ENCODE measurements around the gene HAND1. TPM values are rescaled to one million over a fixed set of nuclear protein-coding genes. Genes with fewer than 3 reads are reported as not detected.
A peak's percentile ranks its signal among the peaks of the same experiment; 100 is the strongest.

The HAND1 gene
- total RNA-seq, 1 donor from 2014 or later: not detected

GRCh38 chr5:154470947-154471870 is 6.8 kb downstream of the HAND1 start:
- Histone ChIP-seq H3K27me3 (ENCODE audit: control insufficient read depth, insufficient read depth, low read length) (peaks cover 64% of the 10 kb centered on the region), H3K4me3 (ENCODE audit: low read depth, low read length) (no peak overlapping the region), H3K36me3 (ENCODE audit: control insufficient read depth, insufficient read depth, low read length) (no peaks in the 10 kb centered on the region)
- no peak for DNase-seq (ENCODE audit: low read depth)
- no peak for TF ChIP-seq CTCF (IDR thresholded peaks at IDR 0.05; ENCODE audit: insufficient read depth, low read length, poor library complexity, severe bottlenecking)

DNA sequence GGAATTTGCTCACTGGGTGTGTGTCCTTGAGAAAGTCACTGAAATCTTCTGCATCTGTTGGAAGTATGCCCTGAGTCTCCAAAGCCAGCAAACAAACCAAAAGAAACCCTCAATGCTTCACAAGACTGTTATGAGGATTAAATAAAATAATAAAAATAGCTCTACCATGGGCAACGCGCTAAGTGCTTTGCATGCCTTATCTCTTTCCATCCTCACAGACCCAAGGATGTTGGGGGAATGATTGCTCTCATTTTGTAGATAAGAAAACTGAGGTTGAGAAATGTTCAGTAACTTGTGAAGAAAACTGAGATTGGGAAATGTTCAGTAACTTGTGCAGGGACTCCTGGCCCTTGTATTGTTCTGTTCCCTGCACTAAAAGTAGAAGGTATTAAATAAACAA is 7.9 kb downstream of the HAND1 start:
- Histone ChIP-seq H3K4me3 (ENCODE audit: low read depth, low read length) (no peak overlapping the region), H3K36me3 (ENCODE audit: control insufficient read depth, insufficient read depth, low read length) (no peaks in the 10 kb centered on the region), H3K27me3 (ENCODE audit: control insufficient read depth, insufficient read depth, low read length) (peaks cover 53% of the 10 kb centered on the region)
- no peak for DNase-seq (ENCODE audit: low read depth)
- no peak for TF ChIP-seq CTCF (IDR thresholded peaks at IDR 0.05; ENCODE audit: insufficient read depth, low read length, poor library complexity, severe bottlenecking)

DNA sequence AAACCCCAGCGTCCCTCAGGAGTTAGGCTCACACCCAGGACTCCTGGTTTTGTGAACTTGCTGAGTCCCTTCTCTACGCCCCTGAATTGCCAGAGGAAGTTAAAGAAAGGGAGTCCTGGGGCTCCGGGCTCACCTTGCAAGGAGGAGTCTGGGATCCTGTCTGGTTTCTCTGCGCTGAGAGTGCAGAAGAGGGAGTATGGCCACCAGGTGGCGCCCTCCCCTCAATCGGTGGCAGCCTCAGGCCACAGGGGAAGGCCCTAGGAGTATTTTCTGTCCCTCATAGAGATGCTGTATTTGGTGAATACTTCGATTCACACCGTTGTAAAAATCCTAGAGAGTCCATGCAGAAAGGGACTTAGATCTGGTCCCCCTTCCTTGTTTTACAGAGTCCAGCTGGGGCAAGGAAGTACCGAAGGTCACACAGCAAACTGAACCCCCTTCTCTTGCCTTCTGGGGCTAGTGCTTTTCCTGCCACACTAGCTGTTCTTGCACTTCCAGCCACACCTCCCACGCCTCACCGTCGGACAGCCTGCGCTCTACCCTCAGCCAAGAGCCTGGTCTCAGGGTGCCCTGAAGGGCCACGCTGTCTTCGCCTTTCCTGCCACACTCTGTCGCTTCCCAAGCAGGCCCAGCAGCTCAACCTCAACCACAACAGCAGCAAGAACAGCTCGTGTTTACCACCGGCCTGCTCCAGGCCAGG is 10.2 kb downstream of the HAND1 start:
- H3K27me3 ChIP-seq (ENCODE audit: control insufficient read depth, insufficient read depth, low read length): peaks cover 30% of the 10 kb centered on the region
- TF ChIP-seq CTCF (IDR thresholded peaks at IDR 0.05; ENCODE audit: insufficient read depth, low read length, poor library complexity, severe bottlenecking): peak; percentile 95
- no peak overlapping the region for H3K4me3 ChIP-seq (ENCODE audit: low read depth, low read length)
- H3K36me3 ChIP-seq (ENCODE audit: control insufficient read depth, insufficient read depth, low read length): no peaks in the 10 kb centered on the region
- DNase-seq (ENCODE audit: low read depth): no peak

- Histone ChIP-seq H3K4me3 (ENCODE audit: low read depth, low read length) (no peak overlapping the region), H3K27me3 (ENCODE audit: control insufficient read depth, insufficient read depth, low read length) (peaks cover 22% of the 10 kb centered on the region), H3K36me3 (ENCODE audit: control insufficient read depth, insufficient read depth, low read length) (no peaks in the 10 kb centered on the region)
- no peak for DNase-seq (ENCODE audit: low read depth)
- no peak for TF ChIP-seq CTCF (IDR thresholded peaks at IDR 0.05; ENCODE audit: insufficient read depth, low read length, poor library complexity, severe bottlenecking)
These were observed 11.4 kb downstream of the HAND1 start for GRCh38 chr5:154466671-154467070.

DNA sequence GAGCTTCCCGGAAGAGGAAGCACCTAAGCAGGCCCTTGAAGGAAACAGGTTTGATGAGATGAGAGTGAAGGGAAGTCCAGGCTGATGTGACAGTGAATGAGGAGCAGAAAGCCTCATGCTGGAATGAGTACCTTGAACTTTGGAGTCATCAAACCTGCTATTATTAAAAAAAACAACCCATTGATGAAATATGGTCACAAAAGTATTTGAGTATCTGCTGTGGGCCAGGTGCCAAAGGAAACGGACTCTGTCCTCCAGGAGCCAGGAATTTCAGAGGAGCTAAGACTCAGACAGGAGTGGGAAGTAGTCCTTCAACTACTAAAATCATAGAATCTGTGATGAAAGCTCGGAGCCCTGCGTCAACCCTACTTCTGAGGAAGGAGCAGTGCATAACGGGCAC is 11.9 kb downstream of the HAND1 start:
- no peak for TF ChIP-seq CTCF (IDR thresholded peaks at IDR 0.05; ENCODE audit: insufficient read depth, low read length, poor library complexity, severe bottlenecking)
- peaks cover 17% of the 10 kb centered on the region for H3K27me3 ChIP-seq (ENCODE audit: control insufficient read depth, insufficient read depth, low read length)
- DNase-seq (ENCODE audit: low read depth): no peak
- no peaks in the 10 kb centered on the region for H3K36me3 ChIP-seq (ENCODE audit: control insufficient read depth, insufficient read depth, low read length)
- H3K4me3 ChIP-seq (ENCODE audit: low read depth, low read length): no peak overlapping the region
